Measurements from ENCODE around the gene SEPTIN7.

DNA sequence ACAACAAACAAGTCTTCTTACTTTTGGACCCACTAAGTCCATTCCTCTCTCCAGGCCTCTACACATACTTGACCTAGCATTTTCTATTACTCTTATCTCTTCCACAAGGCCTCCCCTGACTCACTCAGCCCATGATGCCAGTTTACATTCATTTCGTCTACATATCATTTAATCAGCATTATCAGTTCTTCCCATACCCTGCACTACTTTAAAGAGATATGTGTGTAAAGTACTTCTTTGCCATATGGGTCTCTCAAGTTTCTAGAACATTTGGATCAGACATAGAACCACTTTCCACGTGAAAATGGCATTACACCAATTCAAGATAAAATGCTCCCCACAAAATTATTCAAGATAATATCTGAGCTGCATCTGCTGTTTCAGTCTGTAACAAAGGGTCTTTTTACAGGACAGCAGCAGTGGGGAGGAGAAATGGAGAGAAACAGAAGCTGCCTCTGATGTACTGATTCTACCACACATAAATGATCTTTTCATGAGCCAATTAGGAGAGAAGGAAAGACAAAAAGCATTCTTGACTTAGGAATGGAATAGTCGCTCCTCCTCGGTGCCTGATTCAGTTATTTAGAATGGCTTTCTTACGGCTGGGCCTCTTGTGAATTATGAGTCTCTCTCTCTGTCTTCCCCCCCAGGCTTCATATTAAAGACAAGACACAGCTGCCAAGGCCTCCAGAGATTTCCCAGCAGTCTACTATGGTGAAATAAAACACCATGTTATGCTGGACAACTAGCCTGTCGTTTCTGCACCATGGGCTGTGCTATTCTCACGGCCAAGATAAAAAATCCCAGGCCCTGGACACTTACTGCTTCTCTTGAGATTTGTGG is 46.9 kb upstream of the SEPTIN7 start:
- TF ChIP-seq, protein P1, sequence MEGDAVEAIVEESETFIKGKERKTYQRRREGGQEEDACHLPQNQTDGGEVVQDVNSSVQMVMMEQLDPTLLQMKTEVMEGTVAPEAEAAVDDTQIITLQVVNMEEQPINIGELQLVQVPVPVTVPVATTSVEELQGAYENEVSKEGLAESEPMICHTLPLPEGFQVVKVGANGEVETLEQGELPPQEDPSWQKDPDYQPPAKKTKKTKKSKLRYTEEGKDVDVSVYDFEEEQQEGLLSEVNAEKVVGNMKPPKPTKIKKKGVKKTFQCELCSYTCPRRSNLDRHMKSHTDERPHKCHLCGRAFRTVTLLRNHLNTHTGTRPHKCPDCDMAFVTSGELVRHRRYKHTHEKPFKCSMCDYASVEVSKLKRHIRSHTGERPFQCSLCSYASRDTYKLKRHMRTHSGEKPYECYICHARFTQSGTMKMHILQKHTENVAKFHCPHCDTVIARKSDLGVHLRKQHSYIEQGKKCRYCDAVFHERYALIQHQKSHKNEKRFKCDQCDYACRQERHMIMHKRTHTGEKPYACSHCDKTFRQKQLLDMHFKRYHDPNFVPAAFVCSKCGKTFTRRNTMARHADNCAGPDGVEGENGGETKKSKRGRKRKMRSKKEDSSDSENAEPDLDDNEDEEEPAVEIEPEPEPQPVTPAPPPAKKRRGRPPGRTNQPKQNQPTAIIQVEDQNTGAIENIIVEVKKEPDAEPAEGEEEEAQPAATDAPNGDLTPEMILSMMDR (IDR thresholded peaks at IDR 0.05), result no peak
- no peak for TF ChIP-seq ZFX (IDR thresholded peaks at IDR 0.05; ENCODE audit: borderline replicate concordance)
